ENCODE data around the gene PPP1R12A.
"Not testable (repeated sequence)": the region's sequence is repeated elsewhere in the genome, so short reads cannot be mapped to it uniquely, and the experiment has no call there.

Gene PPP1R12A

DNA sequence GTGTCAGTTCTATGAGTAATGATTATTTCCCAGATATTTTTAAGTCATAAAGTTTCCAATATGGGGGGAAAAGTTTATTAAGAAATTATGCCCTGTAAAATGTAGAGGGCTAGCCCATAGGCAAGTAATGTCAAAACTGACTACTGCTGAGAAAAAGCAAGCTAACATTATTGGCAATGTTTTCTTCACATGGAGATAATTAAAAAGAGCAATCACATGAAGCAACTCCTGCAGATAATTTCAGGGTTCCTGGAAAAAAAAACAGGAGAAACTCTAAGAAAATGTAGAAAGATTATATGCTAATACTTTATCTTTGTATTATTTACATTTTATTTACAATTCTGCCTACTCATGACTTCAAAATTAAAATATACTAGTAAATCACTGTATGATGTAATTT lies 39.8 kb downstream of the PPP1R12A start:
- no peak for DNase-seq (ENCODE audit: low read depth in 2 of 2)

DNA sequence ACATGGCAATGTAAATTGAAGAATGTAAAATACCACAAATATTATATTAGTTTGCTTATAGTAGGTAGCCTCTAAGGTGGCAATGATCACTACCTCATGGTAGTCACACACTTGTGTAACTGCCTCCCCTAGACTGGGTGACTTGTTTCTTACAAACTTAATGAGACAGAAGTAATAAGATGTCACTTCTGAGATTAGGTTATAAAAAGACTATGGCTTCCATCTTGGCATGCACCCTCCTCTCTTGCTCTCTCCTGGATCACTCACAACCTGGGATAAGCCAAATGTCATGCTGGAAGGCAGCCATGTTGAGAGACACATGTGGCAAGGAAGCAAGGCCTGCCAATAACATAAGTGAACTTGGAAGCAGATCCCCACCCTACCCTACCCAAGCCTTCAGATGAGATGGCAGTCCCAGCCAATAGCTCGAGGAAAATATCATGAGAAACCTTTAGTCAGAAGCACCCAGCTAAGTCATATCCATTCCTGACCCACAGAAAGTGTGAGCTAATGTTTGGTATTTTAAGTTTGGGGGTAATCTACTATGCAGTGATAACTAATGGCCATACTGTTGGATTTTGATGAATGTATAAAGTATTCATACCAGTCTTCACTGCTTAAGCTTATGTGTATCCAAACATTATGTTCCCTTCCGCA lies 43.3 kb downstream of the PPP1R12A start:
- no peak for DNase-seq (ENCODE audit: low read depth in 2 of 2)

DNA sequence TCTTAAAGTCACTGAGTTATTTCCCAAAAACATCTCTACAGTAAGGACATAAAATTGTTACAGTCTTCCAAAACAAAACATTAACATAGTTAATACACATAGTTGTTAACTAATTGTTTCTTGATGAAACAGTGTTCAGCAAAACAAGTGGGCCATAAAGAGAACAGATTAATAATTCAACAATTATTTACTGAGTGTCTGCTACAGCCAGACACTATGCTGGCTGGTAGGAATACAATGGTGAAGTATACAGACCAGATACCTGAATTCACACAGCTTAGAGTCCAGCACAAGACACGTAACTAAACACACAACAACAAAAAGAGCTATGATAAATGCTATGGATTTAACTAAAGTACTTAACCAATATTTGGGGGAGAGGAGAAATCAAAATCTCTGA lies 47.0 kb downstream of the PPP1R12A start:
- DNase-seq (ENCODE audit: low read depth in 2 of 2) = no peak

DNA sequence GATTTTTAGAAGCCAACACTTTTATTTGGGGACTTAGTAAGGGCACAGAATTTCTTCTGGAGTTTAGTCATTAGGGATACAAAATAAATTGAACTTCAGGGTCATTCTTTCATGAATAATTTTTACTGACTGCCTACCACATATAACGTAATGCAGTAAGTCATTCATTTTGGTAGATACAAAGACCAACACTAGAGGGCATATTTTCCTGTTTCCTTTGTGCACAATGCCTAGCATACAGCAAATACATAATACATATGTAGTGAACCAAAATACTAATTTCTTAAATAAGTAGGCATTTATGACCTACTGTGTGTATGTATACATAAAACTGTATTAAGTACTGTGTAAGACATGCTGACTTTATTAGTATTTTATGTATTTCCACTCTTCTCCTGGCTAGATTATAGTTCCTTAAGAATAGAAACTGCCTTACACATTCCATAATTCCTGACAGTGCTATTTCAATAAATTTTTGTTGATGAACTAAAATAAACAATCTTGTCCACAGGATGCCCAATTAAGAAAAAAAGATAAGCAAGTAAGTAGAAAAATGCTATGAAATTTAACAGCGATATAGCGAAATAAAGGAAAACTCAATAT lies 47.9 kb downstream of the PPP1R12A start:
- DNase-seq (ENCODE audit: low read depth in 2 of 2) = no peak

DNA sequence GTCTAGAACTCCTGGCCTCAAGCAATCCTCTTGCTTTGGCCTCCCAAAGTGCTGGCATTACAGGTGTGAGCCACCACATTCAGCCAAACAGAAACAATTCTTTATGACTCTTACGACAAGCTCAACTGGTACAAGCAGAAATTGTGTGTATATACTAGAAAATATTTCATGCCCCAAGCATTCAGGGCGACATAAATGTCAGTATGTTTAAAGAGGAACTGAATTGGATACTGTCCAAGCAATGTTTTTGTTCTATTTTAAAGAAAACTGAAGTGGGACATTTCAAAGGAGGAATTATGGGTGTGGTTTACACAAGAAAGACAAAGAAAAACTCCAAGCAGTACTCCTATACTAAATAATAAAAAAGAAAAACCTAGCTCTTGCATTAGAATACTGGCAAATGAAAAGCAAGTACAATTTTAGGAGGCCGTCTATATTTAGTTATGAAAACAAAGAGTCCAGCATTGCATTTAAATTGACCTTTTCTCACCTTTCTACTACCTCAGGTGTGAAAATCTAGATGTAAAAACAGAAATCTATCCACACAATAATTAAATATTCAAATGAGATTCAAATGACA lies 48.9 kb downstream of the PPP1R12A start:
- no peak for DNase-seq (ENCODE audit: low read depth in 2 of 2)

DNA sequence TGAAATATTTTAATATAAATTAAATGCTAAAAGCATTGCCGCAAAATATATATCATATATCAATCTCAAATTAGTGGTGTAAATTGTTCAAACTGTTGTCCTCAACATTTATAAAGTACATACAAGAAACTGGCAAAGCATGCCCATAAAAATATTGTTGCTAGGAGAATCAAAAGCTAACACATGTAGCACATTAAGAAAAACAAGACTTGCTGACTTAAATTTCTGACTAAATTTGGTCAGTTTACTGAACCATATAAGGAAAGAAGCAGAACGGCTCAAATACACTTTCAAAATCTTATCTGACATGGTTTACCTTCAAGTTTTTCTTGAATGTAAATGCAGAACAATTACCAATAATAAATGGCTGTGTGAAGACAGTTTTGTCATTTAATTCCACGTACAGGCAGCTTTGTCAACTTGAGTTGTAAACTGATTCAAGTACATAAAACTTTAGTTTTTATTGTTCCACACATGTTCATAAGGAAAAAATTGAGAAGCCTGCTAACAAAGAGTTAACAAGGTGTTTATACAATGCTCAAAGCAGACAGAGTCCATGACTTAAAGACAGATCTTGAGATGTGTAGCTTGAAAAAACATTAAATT lies 50.4 kb downstream of the PPP1R12A start:
- DNase-seq (ENCODE audit: low read depth in 2 of 2) = no peak

DNA sequence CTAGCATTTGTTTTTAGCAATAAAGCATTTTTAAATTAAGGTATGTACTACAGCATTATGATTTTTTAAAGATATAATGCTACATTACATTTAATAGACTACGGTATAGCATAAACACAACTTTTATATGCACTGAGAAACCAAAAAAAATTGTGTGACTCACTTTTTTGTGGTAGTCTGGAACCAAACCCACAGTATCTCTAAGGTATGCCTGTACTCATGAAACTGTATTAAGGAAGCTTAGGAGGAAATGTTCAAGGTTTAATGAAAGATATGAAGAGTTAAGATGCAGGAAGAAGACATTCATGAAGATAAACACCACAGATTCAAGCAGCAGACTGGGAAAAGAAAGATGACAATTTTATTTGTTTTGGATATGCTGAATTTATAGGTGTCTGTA lies 51.7 kb downstream of the PPP1R12A start:
- DNase-seq (ENCODE audit: low read depth in 2 of 2) = no peak

DNA sequence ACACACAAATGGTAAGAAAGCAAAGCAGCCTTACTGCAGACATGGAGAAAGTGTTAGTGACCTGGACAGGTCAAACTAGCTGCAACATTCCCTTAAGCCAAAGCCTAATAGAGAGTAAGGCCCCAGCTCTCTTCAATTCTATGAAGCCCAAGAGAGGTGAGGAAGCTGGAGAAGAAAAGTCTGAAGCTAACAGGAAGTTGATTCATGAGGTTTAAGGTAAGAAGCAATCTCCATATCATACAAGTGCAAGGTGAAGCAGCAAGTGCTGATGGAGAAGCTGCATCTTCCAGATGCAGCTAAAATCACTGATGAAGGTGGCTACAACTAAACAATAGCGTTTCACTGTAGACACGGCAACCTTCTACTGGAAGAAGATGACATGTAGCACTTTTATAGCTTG lies 53.5 kb downstream of the PPP1R12A start:
- DNase-seq (ENCODE audit: low read depth in 2 of 2) = no peak

DNA sequence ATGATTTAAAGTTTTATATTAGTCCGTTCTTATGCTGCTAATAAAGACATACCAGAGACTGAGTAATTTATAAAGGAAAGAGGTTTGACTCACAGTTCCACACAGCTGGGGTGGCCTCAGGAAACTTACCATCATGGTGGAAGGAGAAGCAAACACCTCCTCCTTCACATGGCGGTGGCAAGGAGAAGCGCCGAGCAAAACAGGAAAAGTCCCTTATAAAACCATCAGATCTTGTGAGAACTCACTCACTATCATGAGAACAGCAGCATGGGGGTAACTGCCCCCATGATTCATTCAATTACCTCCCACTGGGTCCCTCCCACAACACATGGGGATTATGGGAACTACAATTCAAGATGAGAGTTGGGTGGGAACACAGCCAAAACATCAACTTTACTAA lies 56.4 kb downstream of the PPP1R12A start:
- not testable (repeated sequence) for DNase-seq (ENCODE audit: low read depth in 2 of 2)

DNA sequence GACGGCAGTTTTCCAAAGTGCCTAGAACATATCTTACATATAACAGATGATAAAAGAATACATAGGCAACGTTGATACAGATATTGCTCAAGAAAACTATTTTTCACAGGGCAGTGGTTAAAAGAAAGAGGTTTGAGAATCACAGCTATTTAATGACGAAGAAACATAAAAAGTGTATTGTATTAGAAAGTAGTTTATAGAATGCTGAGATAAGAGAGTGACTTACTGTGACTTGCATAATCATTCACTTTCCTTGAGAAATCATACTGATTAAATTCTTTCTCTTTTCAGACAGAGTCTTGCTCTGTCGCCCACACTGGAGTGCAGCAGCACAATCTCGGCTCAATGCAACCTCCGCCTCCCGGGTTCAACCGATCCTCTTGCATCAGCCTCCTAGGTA lies 57.7 kb downstream of the PPP1R12A start:
- no peak for DNase-seq (ENCODE audit: low read depth in 2 of 2)

DNA sequence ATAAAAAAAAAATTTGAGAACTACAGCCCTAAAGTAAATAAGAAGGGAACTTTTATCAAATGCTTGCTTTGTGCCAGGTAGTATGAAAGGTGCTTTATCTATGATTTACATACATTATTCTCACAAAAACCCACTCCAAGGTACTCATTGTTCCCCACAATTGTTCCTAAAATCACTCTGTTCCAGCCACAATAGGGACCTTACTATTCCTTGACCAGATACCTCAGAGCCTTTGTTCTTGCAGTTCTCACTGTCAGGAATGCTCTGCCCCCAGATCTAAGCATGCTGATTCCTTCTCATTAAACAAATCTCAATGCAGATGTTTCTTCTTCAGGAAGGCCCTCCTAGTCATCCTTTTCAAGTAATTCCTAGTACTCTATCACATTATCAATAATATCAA lies 60.2 kb downstream of the PPP1R12A start:
- no peak for DNase-seq (ENCODE audit: low read depth in 2 of 2)

DNA sequence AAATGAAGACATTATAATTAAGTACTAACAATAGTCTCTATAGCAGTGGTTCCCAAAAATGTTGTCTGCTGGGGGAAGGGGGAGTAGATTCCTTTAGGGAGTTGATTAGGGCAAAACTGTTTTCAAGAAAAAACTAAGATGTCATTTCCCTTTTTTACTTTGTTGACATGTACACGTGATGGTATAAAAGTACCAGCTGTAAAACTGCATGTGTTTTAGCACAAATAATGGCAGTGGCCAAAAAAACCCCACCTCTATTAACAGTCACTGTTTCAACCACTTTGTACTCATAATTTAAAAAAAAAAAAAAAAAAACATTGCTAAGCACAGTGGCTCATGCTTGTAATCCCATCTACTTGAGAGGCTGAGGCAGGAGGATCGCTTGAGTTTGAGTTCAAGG lies 61.7 kb downstream of the PPP1R12A start:
- no peak for DNase-seq (ENCODE audit: low read depth in 2 of 2)

DNA sequence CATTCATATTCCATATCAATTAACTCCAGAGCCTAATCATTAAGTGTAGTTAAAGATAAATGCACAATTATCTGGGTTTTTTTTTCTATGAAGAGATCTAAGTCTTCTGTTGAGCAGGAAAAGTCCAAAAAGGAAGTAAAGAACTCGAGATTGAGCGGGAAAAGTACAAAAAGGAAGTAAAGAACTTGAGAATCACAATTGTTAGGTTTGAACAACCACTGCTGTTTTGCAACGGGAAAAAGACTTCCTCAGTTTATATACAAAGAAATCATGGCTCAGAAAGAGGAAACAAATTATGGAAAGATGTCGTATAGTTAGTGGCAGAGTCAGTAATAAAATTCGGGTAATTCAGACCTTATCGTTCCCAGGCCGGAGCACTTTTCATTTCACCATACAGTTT lies 63.3 kb downstream of the PPP1R12A start:
- DNase-seq (ENCODE audit: low read depth in 2 of 2) = no peak

DNA sequence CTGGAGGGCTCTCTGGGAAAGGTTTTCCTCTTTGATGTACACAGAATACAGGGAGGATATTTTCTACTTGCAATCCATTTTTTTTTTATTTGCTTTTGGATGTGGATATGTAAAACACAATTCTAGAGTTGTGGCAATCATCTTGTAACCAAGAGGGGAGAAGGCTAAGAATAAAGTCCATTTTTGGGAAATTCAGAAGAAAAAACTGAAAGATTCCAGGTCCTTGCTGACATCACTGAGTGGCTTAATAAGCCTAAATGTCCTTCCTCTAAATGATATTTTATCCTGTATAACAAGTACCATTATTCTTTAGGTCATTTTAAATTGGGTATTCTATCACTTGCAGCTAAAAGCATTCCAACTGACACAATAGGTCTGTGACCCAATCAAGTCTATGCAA lies 64.0 kb downstream of the PPP1R12A start:
- no peak for DNase-seq (ENCODE audit: low read depth in 2 of 2)

DNA sequence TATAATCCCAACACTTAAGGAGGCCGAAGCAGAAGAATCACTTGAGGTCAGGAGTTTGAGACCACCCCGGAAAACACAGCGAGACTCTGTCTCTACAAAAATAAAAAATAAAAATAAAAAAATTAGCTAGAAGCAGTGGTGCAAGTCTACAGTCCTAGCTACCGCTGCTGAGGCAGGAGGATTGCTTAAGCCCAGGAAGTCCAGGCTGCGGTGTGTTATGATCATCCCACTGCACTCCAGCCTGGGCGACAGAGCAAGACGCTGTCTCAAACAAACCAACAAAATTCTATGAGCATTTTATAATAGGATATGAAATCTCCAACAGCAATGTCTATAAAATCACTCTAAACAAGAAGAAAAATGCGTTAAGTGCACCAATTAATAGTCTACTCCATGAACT lies 75.3 kb downstream of the PPP1R12A start:
- no peak for DNase-seq (ENCODE audit: low read depth in 2 of 2)

DNA sequence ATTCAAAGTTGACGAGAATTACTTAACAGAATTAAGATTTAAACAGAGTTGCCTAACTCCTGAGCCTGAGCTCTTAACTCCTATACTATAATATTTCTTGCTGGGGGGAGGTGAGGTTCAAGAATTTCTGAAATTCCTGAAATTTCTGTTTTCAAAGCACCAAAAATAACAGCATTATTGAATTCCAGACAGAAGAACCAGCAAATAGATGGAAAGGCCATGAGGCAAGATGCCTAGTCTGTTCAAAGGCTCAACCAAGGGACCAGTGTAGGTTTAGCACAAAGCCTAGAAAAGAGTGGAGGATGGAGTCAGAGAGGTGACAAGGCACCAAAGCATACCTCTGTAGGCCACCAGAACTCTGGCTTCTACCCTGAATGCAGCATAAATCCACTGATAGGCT lies 76.4 kb downstream of the PPP1R12A start:
- DNase-seq (ENCODE audit: low read depth in 2 of 2) = no peak

DNA sequence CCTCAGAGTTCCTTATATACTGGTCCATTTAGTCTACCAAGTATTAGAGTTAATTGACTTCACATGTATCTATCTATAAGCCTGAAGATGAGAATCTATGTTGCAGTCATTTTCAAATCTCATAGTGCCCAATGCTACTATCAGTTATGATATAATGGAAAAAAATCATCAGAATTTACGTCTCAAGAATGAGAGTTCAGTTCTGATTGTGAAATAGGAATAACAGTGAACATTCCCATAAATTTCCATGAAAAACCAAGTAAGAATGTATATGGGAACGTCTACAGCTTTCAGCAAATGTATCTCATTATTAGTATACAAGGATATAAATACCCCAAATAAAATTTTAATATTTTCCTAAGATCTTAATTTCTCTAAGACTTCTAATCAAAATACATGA lies 77.2 kb downstream of the PPP1R12A start:
- no peak for DNase-seq (ENCODE audit: low read depth in 2 of 2)

DNA sequence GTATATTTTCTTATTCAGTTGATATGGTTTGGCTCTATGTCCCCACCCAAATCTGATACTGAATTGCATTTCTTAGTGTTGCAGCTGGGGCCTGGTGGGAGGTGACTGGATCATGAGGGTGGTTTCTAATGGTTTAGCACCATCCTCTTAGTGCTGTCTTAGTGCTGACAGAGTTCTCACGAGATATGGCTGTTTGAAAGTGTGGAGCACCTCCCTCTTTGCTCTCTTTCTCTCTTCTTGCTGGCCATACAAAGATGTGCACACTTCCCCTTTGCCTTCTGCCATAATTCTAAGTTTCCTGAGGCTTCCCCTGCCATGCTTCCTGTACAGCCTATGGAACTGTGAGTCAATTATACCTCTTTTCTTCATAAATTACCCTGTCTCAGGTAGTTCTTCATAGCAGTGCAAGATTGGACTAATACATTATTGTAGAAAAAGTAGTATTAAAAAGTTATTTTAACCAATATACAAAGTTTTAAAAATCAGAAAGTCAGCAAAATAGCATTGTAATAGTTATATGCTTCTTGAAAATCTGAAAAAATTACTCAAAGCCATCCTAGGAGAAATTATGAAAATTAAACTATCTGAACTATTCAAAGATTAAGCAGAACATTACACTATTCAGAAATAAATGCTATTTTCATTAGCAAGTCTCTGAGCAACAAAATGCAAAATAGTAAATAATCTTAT lies 84.1 kb downstream of the PPP1R12A start:
- DNase-seq (ENCODE audit: low read depth in 2 of 2) = no peak

DNA sequence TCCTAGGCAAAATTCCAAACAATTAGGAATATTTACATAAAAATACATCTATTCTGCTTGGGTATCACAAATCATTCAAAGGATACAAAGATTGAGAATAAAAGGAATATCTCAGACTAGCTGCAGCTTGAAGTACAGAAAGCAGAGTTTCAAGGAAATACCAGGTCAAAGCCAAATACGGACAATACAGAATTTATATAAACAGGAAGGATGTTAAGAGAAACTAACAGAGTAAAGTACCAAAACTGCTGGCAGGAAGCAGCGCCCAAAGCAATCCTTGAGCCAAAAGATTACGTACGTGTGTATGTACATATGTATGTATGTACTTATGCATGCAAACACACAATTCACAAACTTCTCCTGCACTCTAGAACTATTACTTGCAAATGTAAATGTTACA lies 86.6 kb downstream of the PPP1R12A start:
- no peak for DNase-seq (ENCODE audit: low read depth in 2 of 2)

DNA sequence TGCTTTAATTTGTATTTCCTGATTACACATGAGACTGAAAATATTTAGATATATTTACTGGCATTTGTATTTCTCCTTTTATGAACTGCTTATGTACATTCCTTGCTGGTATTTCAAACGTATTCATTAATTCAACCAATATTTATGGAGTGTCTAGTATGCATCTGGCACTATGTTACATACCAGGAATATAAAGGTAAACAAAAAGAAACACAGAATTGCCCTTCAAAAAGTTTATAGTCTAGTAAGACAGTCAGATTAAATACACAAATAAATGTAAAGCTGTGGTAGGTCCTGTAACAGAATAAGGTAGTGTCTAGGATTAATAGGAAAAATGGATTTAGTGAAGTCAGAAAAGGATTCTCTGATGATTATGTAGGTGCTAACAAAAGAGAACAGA lies 87.5 kb downstream of the PPP1R12A start:
- no peak for DNase-seq (ENCODE audit: low read depth in 2 of 2)

DNA sequence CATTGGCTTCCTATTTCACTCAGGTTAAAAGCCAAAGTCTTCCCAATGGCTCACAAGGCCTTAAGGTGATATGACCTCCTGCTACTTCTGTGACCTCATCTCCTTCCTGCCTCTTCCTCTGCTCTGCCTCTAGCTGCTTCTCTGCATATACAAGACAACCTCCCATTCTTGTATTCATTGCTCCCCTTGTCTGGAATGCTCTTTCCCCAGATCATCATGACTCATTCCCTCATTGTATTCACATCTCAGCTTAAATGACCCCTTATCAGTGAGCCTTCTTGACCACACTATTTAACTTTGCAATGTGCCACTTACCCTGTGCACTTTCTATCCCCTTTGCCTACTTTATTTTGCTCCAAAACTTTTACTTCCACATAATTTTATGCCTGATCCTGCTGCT lies 90.2 kb downstream of the PPP1R12A start:
- no peak for DNase-seq (ENCODE audit: low read depth in 2 of 2)

DNA sequence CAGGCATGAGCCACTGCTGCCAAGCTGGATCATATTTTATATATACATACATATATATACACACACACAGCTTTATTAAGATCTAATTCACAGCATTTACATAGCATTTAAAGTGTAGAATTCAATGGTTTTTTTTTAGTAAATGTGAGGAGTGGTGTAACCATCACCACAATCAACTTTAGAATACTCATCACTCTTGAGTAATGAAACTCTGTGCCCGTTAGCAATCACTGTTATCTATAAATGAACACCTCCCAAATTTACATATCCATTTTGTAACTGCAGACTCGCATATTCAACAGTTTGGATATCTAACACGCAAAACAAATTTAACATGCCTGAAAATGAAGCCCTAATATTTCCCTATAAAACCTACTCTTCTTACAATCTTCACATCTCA lies 90.9 kb downstream of the PPP1R12A start:
- DNase-seq (ENCODE audit: low read depth in 2 of 2) = no peak

DNA sequence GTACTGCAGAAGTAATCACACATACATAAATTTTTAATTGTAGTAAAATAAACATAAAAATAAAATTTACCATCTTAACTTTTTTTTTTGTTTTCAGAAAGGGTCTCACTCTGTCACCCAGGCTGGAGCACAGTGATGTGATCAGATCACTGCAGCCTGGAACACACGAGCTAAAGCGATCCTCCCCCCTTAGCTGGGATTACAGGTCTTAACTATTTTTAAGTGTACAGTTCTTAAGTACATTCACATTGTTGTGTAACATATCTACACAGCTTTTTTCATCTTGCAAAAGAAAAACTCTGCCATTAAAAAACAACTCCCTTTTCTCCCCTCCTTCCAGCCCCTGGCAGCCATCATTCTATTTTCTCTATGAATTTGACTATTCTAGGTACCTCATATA lies 92.3 kb downstream of the PPP1R12A start:
- DNase-seq (ENCODE audit: low read depth in 2 of 2) = no peak

Measured in stimulated activated CD8-positive, alpha-beta memory T cell treated with anti-CD3 and anti-CD28 coated beads, Interleukin-7, amount 100 ng/mL, for 4 hours (primary cell).